ENCODE measurements around the gene ALS2CL.
A peak's percentile ranks its signal among the peaks of the same experiment; 100 is the strongest.
"Not testable (repeated sequence)": the region's sequence is repeated elsewhere in the genome, so short reads cannot be mapped to it uniquely, and the experiment has no call there.

Gene ALS2CL

DNA sequence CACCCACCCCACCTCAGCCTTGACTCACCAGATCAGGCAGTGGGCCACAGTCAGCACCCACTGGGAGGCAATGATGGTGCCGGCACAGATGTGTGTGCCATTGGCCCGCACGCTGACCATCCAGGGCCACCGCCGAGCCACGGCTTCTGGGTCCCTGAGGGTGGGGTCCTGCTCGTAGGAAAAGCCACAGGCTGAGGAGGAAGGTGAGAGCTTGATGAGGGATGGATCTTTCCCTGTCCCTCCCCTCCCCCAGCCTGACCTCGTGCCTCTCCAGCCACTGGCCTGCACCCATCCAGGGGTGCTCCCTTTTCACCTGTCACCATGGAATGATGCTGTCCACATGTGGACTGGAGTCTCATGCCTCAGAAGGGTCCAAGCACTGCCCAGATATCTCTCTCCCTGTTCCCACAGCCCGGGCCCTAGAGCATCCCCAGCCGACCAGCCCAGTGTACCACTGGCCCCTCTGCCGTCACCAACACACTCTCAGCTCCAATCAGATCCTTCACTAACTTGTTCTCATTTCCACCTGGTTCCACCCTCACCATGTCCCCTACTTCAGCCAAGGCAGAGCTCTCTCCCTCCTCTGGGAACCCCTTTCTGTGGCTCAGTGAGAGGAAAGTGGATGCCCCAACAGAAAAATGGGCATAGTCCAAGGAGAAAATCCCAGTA, 22.2 kb upstream of the ALS2CL start:
- no peak for DNase-seq (ENCODE audit: low read depth)

DNA sequence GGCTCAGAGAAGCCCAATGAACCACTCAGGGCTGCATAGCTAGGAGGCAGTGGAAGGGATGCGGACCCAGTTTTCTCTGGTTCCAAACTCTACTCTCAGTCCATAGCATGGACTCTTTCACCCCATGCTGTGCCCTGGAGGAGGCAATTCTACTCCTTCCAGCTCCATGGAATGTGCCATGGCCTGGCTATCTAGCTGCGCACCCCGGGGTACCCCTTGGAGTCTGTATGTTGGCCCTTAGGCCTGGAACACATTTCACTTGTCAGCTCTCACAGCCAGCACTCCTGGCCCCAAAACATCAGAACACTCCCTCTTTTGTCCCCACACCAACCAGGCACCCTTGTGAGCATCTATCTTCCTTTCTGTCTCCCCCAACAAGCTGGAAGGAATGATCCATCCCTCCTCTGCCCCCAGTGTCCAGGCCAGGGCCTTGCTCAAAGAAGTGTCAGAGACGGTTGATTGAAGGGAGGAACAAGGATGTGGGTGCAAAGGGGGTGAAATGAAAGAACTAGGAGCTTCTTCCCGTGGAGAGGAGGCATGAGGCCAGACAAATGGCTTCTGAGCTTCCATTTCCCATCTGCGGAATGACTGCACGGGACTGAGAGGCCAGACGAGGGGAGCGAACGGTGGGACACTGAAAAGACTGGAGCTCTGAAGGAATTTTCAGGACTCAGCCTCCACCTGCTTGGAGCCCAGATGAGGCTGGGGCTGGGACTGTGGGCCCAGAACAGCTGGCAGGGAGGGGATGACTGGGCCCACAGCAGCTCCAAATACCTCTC, 21.4 kb upstream of the ALS2CL start:
- no peak for DNase-seq (ENCODE audit: low read depth)

DNA sequence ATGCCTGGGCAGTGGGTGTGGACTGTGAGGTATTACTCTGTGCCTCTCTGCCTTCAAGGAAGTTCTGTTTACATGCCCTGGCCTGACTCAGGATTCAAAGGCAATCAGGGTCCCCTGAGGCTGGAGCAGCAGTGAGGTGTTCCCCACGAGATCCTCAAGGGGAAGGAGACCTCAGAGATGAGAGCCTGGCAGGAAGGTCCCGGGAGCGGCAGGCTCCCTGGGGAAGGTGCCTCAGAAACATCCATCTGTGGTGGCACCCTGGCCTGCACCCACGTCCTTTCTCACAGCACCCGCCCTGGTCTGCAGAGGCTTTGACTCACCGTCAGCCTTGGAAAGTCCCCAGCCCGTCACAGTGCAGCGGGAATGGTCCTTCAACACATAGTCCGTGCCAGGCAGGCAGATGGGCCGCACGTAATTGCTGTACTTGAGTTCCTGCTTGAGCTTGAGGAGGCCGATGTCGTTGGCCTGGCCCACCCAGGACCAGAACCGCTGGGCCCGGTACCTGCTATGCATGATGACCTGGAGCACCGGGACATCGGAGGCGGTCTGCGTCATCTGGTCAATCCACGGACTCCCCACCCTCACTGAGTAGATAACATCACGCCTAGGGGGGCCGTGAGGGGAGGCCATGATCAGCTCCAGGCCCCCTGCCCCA, 20.5 kb upstream of the ALS2CL start:
- DNase-seq (ENCODE audit: low read depth), result no peak

DNA sequence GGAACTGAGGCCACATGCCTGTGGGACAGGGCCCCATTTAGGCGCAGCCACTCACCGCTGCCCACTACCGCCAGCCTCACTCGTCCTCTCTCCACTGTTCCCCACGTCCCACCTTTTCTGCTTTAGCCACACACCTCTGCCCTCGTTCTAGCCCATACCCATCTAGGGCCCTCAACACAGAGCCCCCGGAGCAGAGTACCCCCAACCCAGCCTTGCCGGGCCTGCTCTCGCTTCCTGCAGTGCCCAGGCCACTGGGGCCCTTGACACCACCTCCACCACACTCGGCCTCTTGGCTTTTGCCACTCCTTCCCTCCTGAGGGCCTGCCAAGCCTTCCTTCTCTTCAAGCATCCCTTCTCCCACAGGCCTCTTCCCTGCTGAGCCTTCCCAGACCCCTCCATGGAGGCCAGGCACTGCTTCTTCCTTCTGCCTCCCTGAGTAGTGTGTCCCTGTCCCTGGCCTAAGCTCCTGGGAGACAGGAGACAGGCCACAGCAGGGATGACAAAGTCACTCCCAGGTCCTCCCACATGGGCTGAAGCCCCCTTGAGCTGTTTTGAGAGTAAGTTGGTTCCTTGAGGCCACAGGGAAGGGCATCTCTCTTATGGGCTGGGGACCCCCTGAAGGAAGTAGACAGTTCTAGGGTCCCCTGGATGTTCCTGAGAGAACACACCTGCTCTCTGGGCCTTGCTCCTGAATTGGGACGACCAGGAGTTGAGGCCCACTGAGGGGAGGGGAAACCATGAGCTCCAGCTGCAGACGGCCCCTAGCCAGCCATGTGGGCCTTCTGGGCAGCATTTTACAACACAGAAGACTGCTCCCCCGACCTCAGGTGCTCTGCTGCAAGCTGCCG, 19.8 kb upstream of the ALS2CL start:
- no peak for DNase-seq (ENCODE audit: low read depth)

DNA sequence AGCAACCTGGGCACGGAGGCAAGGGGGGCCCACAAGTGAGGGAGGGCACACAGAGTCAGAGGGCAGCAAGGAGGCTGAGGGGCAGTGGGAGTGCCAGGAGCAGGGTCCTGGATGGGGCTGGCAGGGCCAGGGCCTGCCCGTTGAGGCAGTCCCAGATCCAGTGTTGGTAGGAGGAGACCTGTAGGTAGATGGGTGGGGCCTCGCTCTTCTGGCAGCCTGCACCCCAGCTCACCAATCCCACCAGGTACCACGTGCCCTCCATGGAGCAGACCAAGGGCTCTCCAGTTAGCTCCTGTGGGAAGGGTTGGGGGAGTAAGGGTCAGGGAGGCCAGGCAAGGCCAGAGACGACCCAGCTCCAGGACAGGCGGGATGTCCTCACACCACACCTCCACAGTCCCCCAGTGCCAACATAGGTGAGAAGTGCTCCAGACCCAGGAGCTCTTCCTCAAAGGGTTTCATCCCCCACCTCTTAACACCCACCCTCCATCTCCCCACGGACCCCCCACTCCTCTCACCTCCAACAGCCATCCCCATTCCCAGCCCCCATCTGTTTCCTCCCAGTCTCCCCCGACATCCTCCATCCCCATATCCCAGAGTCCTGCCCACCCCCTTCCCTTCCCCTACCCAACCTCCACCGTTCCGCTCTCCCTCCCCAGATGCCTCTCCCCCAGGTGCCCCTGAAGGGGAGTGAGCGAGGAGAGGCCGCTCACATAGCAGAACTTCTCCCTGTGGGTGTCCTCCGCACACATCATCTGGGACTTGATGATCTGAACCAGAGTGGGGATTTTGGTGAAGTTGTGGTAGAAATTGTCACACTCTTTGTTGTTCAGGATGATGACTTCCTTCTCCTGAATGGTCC, 18.9 kb upstream of the ALS2CL start:
- DNase-seq (ENCODE audit: low read depth), result no peak

DNA sequence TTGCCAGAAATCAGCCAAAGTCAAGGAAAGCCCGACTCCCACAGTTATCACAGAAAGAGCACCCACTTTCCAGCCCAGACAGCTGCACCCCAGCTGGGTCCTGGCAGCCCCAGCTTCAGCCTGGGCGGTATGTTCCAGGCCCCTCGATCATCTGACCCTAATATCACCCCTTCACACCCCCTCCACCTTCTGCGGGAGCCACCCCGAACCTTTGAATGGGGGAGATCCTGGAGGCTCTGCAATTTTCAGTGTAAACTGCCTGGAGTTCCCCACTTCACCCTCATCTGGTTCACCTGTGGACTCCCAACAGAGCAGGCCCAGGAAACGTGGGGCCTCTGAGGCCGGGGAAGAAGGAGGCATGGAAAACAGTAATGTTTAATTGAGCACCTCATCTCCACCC, 18.3 kb upstream of the ALS2CL start:
- no peak for DNase-seq (ENCODE audit: low read depth)

DNA sequence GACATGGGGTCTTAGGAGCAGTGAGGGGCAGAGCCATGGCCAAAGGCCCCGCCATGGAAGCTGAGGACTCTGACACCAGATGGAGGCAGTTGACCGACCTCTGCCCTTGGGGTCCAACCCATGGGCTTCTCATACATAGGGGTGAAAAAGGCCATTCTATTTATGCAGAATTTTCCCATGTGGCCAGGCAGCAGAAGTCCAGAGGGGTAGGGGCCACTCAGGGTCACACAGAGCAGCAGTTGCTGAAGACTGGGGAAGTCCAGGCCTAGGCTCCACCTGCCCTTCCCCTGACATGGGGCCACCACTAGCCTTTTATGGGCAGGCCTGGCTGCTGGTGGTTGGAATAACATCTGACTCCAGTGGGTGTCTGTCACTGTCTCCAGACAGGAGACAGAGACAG, 17.8 kb upstream of the ALS2CL start:
- no peak for DNase-seq (ENCODE audit: low read depth)

DNA sequence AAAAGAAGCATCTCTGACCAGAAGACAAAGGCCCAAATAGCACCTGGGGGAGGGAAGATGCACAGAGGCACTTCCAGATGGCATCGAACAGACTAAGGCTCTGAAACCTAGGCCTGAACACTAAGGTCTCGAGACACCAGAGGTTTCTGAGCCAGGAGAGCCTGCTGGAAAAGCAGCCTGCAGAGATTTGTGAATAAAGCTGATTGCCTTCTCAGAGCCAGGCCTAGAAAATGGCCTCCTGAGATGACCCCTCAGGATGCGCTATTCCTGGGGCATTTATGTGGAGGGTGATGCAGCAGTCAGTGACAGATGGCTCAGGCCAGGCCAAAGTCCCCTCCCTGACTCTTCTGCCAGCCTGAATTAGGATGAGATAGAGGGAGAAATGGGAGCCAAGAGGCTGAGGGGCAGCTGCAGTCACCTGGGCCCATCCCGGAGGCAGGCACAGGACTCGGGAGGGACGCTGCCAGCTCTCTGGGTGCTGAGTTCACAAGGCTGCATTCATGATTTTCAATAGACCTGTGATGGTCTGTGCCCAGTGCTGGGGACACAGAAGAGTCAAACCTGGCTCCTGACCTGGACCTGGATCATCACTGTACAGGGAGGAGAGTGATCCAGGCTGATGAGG, 17.3 kb upstream of the ALS2CL start:
- DNase-seq (ENCODE audit: low read depth), result no peak

DNA sequence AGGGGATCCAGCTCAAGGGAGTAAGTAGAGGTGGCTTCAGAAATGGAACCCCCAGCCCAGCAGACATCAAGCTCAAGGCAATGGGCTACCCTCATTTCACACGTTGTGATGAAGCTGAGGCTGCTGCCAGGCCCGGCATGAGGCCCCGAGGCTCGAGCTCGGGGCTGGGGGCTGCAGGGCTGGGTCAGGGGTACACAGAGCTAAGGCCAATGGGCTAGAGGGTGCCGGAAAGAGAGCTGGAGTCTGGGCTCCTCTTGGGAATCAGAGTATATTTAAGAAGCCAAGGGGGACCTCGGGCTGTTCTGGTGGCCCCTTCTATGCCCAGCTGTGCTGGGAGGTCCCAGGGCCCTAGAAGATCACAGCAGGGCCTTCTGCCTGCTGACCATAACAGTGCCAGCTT, 16.8 kb upstream of the ALS2CL start:
- DNase-seq (ENCODE audit: low read depth), result no peak

DNA sequence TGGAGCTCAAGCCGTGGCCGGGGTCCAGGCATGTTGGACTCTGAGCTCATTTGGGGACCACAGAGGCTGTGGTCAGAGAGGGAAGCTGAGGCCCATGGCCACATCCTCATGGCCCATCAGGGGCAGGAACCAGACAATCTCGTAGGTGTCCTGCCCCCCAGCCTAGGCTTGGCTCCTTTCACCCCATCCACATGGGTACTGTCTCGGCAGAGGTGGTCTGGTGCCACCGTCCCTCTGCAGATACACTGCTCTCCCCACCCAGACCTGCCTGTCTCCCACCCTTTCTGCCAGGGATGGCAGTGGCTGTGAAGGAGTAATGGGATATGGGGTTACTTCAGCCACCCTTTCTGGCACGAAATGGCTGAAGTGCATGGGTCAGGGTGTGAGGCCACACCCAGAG, 16.2 kb upstream of the ALS2CL start:
- no peak for DNase-seq (ENCODE audit: low read depth)

DNA sequence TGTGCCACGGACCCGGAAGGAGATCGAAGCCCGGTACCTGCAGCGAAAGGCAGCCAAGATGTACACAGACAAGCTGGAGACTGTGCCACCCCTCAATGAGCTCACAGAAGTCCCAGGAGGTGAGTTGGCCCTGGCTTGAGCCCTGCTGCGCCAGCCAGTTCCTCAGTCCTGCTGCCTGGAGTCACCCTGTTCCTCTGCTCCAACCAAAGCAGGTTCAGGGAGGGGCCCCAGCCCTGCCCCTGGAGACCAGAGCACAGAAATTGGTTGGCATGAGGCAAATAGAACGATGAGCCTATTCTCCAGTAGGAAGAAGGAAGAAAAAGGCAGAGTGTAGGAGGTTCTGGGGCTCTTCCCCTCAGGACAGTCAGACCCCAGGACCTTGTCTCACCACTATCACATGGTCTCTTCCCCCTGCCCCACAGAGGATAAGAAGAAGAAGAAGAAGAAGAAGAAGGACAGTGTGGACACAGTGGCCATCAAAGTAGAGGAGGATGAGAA, 15.7 kb upstream of the ALS2CL start:
- DNase-seq (ENCODE audit: low read depth), result no peak

DNA sequence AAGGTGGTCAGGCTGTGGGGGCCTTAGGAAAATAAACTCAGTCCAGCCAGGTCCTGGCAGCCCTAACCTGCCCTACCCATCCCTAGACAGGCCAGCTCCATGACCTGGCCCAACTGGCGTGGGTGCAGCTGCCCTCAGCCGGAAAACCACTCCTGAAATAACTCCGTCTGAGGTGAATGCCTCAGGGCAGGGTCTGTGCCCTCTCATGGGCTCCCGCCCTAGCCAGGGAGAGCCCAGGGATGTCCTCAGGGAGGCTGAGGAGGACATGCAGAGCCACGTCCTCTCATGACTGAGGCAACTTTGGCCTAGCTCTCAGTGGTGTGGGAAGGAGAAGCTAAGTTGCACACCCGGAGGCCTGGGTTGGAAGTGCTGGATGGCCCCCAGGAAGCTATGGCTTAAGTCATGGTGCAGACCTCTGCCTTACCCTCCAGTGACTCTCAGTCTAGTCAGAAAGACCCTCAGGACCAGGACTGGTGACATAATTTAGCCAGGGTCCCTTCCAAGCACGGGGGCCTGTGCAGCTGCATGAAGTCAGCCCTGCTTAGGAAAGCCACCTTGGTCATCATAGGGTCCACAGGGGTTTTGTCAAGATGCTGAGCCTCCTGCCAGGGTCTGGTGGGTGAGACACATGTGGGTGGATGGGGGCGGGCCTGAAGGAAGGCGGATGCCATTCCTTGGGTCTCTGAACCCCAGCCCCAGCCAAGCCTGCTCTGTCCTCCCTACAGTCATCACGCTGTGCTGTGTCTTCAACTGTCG, 15.1 kb upstream of the ALS2CL start:
- no peak for DNase-seq (ENCODE audit: low read depth)

DNA sequence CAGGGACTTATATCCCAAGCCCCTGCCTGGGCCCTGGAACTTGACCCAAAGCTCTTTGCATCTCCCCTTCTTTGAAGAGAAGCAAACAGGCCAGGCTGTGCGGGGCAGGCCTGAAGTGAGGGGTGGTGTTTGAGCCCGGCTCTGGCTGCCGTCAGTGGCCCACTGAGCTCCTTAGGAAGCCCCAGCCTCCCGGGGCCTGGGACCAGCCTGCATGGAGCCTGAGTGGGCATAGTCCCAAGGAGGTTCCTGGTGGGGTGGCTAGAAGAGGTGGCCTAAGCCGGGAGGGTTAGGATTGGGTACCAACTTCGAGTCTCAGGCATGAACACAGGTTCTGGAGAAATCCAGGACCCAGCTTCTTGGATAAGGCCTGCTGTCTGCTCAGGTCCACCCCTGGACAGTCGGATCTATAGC, 14.1 kb upstream of the ALS2CL start:
- no peak for DNase-seq (ENCODE audit: low read depth)

DNA sequence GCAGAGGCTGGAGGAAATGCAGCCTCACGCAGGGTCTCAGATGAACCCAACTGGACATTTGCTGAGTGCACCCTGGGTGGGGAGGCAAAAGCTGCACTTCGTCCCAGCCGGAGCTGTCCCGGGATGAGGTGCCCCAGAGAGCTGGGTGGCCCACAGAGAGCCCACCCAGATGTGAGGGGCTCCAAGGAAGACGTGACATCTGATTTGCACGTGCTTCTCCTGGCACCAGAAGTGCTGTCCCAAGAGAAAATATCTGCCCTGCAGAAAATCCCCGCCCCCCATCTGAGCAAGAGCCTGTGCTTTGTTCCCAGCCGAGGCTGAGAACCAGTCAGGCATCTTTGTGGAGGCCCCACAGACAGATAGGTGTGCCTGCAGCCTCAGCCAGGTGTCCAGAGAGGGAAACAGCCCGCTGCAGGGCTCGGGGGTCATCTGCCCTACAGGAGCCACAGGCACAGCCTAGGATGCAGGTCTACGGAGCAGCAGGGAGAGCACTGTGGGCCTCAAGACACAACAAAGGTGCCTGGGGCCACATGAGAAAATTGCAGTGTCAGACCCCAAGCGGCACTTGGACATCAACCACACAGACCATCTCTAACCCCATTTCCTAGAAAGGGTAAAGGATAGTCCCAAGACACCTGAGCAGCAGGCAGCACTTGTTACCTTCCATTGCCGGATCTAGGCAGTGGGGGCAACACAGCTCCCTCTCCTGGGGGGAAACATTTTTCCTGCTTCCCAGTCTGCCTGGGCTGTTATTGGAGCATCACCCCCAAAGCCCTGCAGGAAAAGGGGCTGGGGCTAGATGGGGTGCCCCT, 13.5 kb upstream of the ALS2CL start:
- no peak for DNase-seq (ENCODE audit: low read depth)

DNA sequence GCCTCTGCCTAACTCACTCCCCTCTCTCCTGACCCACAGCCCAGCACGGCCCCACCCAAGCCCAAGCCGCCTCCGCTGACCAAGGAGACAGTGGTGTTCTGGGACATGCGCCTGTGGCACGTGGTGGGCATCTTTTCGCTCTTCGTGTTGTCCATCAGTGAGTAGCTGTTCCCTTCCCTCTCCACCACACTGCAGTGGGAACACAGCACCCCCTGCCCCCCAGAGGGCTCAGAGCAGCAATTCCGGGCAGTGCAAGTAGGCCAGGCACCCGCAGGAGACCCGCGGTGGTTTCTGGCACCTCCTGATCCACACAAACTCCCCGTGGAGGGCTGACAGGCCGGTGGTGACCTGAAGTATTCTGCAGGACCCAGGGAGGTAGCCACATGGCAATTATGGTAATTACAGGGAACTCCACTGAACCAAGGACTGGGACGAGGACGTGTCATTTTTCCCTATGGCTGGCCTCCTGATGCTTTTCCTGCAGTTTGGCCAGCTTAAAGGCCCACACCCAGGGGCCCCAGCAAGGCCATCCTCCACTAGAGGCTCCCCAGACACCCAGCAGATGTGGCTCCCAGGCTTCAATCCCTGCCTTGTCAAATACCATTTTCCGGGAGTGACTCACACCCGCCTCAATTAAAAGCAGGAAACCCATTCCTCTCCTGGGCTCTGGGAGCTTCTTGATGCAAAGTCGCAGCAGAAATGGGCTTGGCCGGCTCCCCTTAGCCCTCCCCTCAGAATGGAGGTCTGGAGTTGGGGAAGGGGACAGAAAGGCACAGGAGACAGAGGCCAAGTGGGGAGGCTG, 12.5 kb upstream of the ALS2CL start:
- peak; percentile 57 for DNase-seq (ENCODE audit: low read depth)

DNA sequence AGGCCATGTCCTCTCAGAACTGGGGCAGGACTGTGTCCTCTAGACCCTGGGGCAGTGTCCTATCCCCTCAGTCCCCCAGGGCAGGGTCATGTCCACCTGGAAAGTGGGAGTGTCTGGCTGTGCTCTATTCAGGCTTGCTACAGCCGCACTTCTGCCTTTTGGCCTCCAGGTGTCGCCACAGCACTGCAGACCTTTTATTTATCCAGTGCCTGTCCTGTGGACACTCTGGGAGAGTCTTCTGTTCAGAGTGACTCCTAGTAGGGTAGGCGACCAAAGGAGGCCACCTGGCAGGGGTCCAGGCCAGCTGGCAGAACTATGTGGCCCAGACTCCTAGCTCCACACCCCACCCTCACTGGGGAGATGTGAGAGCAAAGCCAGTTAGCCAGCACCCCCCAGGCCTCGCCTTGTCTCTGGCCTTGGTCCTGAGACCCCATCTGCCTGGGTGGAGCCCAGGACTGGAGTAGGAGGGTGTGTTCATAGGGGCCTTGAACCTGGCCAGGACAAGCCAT, 11.6 kb upstream of the ALS2CL start:
- DNase-seq (ENCODE audit: low read depth), result peak; percentile 52

DNA sequence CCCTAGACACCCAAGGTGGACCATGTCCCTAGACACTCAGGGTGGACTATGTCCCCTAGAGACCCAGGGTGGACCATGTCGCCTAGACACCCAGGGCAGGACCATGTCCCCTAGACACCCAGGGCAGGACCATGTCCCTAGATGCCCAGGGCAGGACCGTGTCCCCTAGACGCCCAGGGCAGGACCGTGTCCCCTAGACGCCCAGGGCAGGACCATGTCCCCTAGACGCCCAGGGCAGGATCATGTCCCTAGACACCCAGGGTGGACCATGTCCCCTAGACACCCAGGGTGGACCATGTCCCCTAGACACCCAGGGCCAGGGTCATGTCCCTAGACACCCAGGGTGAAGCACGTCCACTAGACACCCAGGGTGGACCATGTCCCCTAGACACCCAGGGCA, 10.9 kb upstream of the ALS2CL start:
- DNase-seq (ENCODE audit: low read depth), result not testable (repeated sequence)

DNA sequence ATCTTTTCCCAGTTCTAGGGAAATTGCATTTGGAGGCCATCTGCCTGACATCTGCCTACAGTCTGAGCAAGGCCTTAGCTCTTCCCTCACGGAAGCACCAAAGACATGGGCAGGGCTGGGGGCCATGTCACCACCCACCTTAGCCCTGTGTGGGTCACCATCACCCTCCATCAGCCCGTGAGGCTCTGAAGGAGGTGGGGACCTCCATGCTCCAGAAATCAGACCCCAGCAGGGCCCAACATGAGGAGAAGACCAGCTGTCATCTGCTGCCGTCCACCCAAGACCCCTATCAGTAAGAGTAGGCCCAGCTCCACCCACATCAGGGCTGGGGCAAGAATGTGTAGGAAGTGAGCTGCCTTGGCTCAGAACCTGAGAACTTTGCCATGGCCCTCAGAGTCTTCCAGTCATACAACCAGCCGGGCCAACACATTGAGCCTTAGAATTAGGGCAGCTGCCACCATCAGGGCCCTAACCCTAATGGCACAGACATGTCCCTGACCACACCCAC, 9.6 kb upstream of the ALS2CL start:
- DNase-seq (ENCODE audit: low read depth), result no peak
